HepG2 (cell line): ENCODE results near the gene IQCN. TPM values are rescaled to one million over a fixed set of nuclear protein-coding genes. Genes with fewer than 3 reads are reported as not detected.

Source experiments
- BRF2 ChIP-seq: sonication (generic); formaldehyde crosslinking; IDR thresholded peaks from 2 replicates; pipeline ENCODE4 v1.8.1; 2022; ENCODE audit warnings: mild to moderate bottlenecking, missing genetic modification reagents
- CTCF ChIP-seq: sonication (generic); formaldehyde crosslinking; IDR thresholded peaks from 2 replicates; pipeline ENCODE4 v1.5.0; 2020; ENCODE audit warnings: mild to moderate bottlenecking, missing genetic modification reagents, moderate library complexity
- FOSL2 ChIP-seq: sonication (generic); formaldehyde crosslinking; IDR thresholded peaks from 2 replicates; pipeline ENCODE4 v1.4.0; 2020; ENCODE audit warnings: missing genetic modification reagents
- HMG20B ChIP-seq: conservative IDR thresholded peaks from 2 replicates; pipeline ENCODE4 v1.6.1; 2016; ENCODE audit warnings: missing genetic modification reagents, missing compliant biosample characterization
- KLF12 ChIP-seq: sonication (generic); formaldehyde crosslinking; IDR thresholded peaks from 2 replicates; pipeline ENCODE4 v1.4.0; 2020; ENCODE audit warnings: missing genetic modification reagents, borderline replicate concordance
- KMT2B ChIP-seq: IDR thresholded peaks from 2 replicates; pipeline ENCODE4 v1.6.1; 2016; ENCODE audit warnings: missing genetic modification reagents, missing compliant biosample characterization
- MNT ChIP-seq: fragments of 450-650 bp; IDR thresholded peaks from 2 replicates; pipeline ENCODE4 v1.6.1; 2016
- PBX2 ChIP-seq: IDR thresholded peaks from 2 replicates; pipeline ENCODE4 v1.6.1; 2016; ENCODE audit warnings: control low read depth
- POLR2AphosphoS2 ChIP-seq: IDR thresholded peaks from 2 replicates; pipeline ENCODE4 v1.6.1; 2011; ENCODE audit warnings: low read depth, low read length, improper control_type of control experiment
- PREB ChIP-seq: sonication (generic); formaldehyde crosslinking; IDR thresholded peaks from 2 replicates; pipeline ENCODE4 v1.4.0; 2020; ENCODE audit warnings: missing genetic modification reagents
- RARA ChIP-seq: IDR thresholded peaks from 2 replicates; pipeline ENCODE4 v1.6.1; 2016; ENCODE audit warnings: missing genetic modification reagents, missing compliant biosample characterization
- SMARCE1 ChIP-seq: fragments of 450-650 bp; IDR thresholded peaks from 2 replicates; pipeline ENCODE4 v1.6.1; 2017; ENCODE audit warnings: borderline replicate concordance
- TFAP4 ChIP-seq: sonication (generic); IDR thresholded peaks from 2 replicates; pipeline ENCODE4 v1.6.1; 2016; ENCODE audit warnings: low read depth, borderline replicate concordance
- TGIF2 ChIP-seq: IDR thresholded peaks from 2 replicates; pipeline ENCODE4 v1.6.1; 2016; ENCODE audit warnings: control low read depth, missing compliant biosample characterization
- ZMYM2 ChIP-seq: sonication (generic); formaldehyde crosslinking; IDR thresholded peaks from 2 replicates; pipeline ENCODE4 v1.8.0; 2022; ENCODE audit warnings: mild to moderate bottlenecking, missing genetic modification reagents
- ZNF296 ChIP-seq: sonication (generic); formaldehyde crosslinking; conservative IDR thresholded peaks from 2 replicates; pipeline ENCODE4 v1.5.0; 2020; ENCODE audit warnings: mild to moderate bottlenecking, missing genetic modification reagents
- ZNF367 ChIP-seq: sonication (generic); formaldehyde crosslinking; IDR thresholded peaks from 2 replicates; pipeline ENCODE4 v1.4.0; 2020; ENCODE audit warnings: missing genetic modification reagents, borderline replicate concordance
- ZNF414 ChIP-seq: sonication (generic); formaldehyde crosslinking; IDR thresholded peaks from 2 replicates; pipeline ENCODE4 v1.5.0; 2020; ENCODE audit warnings: missing genetic modification reagents
- ZNF451 ChIP-seq: sonication (generic); formaldehyde crosslinking; IDR thresholded peaks from 2 replicates; pipeline ENCODE4 v1.5.0; 2020; ENCODE audit warnings: mild to moderate bottlenecking, missing genetic modification reagents
- ZNF510 ChIP-seq: sonication (generic); formaldehyde crosslinking; IDR thresholded peaks from 2 replicates; pipeline ENCODE4 v1.4.0; 2020; ENCODE audit warnings: low read depth, mild to moderate bottlenecking, missing genetic modification reagents
- ZNF567 ChIP-seq: sonication (generic); formaldehyde crosslinking; IDR thresholded peaks from 2 replicates; pipeline ENCODE4 v1.8.1; 2023; ENCODE audit warnings: mild to moderate bottlenecking, missing genetic modification reagents, borderline replicate concordance
- ZNF652 ChIP-seq: IDR thresholded peaks from 2 replicates; pipeline ENCODE4 v1.6.1; 2016; ENCODE audit warnings: low read depth, borderline replicate concordance
- ZNF75D ChIP-seq: sonication (generic); formaldehyde crosslinking; IDR thresholded peaks from 2 replicates; pipeline ENCODE4 v1.8.1; 2023; ENCODE audit warnings: missing genetic modification reagents, mild to moderate bottlenecking, borderline replicate concordance
- polyA plus RNA-seq, 8 experiments: library from polyadenylated mRNA; depleted of rRNA in 3 of 8; stranded (reverse) in 7 of 8; unstranded in 1 of 8; fragments of >200 nt; fragmentation: Illumina TruSeq in 4 of 8; extraction: Trizol in 4 of 8; gene quantifications; 2 replicates each; pipeline versions ENCODE4 v1.2.1 to v1.2.3, GENCODE V29; 2011 to 2016; ENCODE audit warnings: low read depth in 4 of 8, missing spikeins in 1 of 8, mixed read lengths in 1 of 8; ENCODE audit not compliant: insufficient read depth in 1 of 8
- total RNA-seq, 5 experiments: library from RNA; depleted of rRNA; stranded (reverse); fragments of >200 nt; fragmentation: Illumina TruSeq; extraction: Trizol; gene quantifications; 2 replicates each; pipeline ENCODE4 v1.2.3, GENCODE V29; 2016; ENCODE audit warnings: low read depth in 1 of 5

Gene IQCN
- total and polyA plus RNA-seq, 2 of the 13 experiments (the other 11 are each of a cell fraction or from before 2014, with no cell fraction given), result 0.04 to 0.18 TPM

- no peak for TF ChIP-seq BRF2
- TF ChIP-seq FOSL2 (CRISPR knock-in tag), result no peak
- TF ChIP-seq ZNF414 (CRISPR knock-in tag), result peak; percentile 45; the same call in 1 of the 2 replicates
- TF ChIP-seq PBX2 (CRISPR knock-in tag), result no peak
- no peak for TF ChIP-seq POLR2AphosphoS2
- no peak for TF ChIP-seq ZNF567 (CRISPR knock-in tag)
- no peak for TF ChIP-seq PREB (CRISPR knock-in tag)
- 0 out of 2 replicates have a peak, but pooled peaks have one; percentile 6 for TF ChIP-seq CTCF (CRISPR knock-in tag)
- TF ChIP-seq ZNF367, result no peak
- peak; percentile 80 for TF ChIP-seq ZMYM2
- no peak for TF ChIP-seq ZNF451 (CRISPR knock-in tag)
- TF ChIP-seq ZNF510, result peak; percentile 62; the same call in 1 of the 2 replicates
- no peak for TF ChIP-seq ZNF75D (CRISPR knock-in tag)
- TF ChIP-seq ZNF296 (CRISPR knock-in tag), result no peak
- TF ChIP-seq HMG20B (CRISPR knock-in tag), result no peak
- no peak for TF ChIP-seq TFAP4
- TF ChIP-seq RARA (CRISPR knock-in tag), result peak; percentile 47; the same call in 1 of the 2 replicates
- no peak for TF ChIP-seq TGIF2
- 0 out of 2 replicates have a peak, but pooled peaks have one; percentile 32 for TF ChIP-seq ZNF652 (CRISPR knock-in tag)
- no peak for TF ChIP-seq KMT2B (CRISPR knock-in tag)
- TF ChIP-seq KLF12, result no peak
- TF ChIP-seq MNT, result no peak
- no peak for TF ChIP-seq SMARCE1
These were observed 50.3 kb downstream of the IQCN start (continued) for GRCh38 chr19:18223860-18224524.
